Adrenal gland (tissue), 5 donors: ENCODE data around the gene MSN.

Source experiments
- CTCF ChIP-seq, 6 experiments: fragments of 450-650 bp in 4 of 6; fragments of 200-600 bp in 2 of 6; sonication (generic) in 1 of 6; IDR thresholded peaks; 1 replicate in 5 of 6; 2 replicates in 1 of 6; pipeline versions ENCODE4 v1.5.1 to v1.8.0; 2016 to 2021; ENCODE audit warnings: antibody characterized with exemption in 6 of 6, mild to moderate bottlenecking in 2 of 6, moderate library complexity in 1 of 6
- POLR2A ChIP-seq, 2 donors: fragments of 450-650 bp; IDR thresholded peaks; one replicate each; pipeline ENCODE4 v1.6.1; 2017; ENCODE audit warnings: antibody characterized with exemption in 2 of 2, mild to moderate bottlenecking in 2 of 2, moderate library complexity in 1 of 2
- donor health status: DM: no; HTN: no; CAD: no.

- TF ChIP-seq CTCF (IDR thresholded peaks at IDR 0.05) (no peak), POLR2A (IDR thresholded peaks at IDR 0.05) (no peak)
Observed at GRCh38 chrX:65690057-65690855, 22.8 kb downstream of the MSN start.
